Right hindlimb (tissue), 1 donor: ENCODE data around the gene UHMK1.
"Not testable (repeated sequence)": the region's sequence is repeated elsewhere in the genome, so short reads cannot be mapped to it uniquely, and the experiment has no call there.

Experiments
- DNase-seq: peaks from one replicate; pipeline ENCODE4 v3.0.0-alpha.2; 2018

Gene UHMK1

DNA sequence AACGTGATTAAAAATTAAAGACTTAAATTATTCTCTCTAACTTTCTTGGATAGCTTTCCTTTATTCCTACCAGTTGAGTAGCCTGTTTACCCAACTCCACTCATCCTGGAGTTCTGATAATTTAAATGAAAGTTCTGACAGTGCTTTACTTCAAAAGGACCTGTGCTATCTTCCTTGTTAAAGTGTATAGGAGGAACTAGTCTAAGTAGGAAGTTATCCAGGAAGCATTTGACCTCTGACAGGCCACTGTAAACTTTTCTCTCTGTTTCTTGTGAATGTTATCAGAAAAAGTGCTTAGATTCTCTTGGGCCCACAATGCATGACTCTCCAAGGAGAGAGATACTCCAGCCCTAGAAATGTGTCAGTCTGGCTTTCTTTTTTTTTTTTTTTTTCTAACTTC, 73.1 kb downstream of the UHMK1 start:
- DNase-seq, result no peak

DNA sequence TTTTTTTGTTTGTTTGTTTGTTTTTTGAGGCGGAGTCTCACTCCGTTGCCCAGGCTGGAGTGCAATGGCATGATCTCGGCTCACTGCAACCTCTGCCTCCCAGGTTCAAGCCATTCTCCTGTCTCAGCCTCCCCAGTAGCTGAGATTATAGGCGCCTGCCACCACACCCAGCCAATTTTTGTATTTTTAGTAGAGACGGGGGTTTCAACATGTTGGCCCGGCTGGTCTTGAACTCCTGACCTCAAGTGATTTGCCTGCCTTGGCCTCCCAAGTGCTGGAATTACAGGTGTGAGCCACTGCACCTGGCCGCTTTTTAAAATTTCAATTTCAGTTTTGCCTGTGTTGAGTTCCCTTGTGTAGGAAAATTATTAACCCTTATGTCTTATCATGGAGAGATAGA, 73.5 kb downstream of the UHMK1 start:
- DNase-seq, result not testable (repeated sequence)

DNA sequence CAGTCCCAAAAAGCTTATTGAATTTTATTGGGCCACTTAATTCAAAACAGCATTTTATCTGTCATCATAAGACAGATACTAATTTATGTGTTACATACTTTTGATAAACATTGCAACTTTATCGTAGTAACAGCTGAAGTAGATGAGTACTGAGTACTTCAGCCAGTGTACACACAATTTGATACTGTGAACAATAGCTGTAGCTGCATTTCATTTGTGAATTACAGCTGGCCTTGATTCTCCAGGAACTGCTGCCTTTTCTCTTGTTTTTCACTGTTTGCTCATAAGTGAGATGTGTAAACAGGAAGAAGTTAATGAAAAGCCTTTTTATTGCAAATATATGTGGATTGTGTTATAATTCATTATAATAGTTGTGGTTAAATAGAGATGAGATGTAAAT, 74.1 kb downstream of the UHMK1 start:
- no peak for DNase-seq

DNA sequence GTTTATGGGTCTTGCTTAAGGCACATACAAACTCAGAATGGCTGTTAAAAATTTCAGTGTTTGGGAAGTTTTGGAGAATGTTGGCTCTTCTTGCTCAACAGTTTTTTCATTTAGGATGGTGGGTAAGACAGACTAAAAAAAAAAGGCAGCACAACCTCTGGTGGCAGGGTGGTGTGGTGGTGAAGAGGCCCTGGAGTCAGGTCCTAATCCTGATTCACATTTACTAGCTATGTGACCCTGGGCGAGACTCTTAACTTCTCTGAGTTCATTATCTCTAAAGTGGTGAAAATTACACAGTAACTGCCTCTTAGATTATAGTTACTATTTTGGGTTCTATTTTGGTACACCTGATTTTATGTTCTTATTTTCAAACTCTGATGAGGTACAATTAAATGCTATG, 75.5 kb downstream of the UHMK1 start:
- no peak for DNase-seq

DNA sequence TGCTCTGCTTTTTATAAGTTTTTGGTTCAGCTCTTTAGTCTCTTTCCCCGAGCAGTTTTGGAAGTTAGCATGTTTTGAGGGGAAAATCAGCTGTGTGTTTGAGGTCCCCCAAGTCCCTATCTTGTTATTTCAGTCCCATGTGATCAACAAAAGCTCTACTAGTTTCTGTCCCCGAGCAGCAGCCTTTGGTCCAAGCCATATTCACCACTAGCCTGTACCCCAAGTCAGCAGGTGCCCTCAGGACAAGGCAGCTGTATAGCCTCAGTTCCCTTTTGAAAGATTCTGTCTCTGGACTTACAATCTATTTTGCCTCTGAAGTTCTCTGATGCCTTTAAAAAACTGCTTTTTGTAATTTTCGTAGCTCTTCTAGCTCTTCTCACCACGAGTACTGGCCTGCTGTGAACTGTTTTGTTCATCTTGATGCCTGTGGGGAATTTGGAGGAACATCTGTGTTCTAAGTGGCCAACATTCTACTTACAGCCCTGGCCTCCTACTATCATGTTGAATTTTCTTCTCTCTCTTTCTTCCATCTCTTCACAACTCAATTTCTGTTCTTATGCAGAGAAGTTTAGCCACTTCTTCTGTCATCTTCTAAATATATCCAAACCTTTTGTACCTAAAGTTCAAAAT, 80.6 kb downstream of the UHMK1 start:
- peak; percentile 19 for DNase-seq

DNA sequence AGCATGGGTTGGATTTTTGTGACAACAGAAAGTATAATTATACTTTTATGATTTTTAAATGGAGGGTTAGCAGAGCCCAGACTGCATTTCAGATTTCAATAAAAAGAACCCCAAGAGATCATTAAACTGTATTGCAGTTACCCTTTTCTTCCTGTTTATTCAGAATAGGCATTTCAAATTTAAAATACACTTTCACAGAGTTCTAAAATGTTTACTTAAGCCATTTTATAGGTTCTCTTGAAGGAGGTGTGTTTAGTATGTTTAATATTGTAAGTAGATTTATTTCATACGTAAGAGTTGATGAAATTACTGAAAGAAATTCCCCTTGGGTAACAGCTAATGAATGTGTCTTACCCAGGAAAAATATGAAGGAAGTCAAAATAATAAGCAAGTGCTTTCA, 81.3 kb downstream of the UHMK1 start:
- DNase-seq, result no peak
